Measurements from ENCODE around the gene SCNN1B.

SCNN1B gene

GRCh38 chr16:23258919-23259237 lies 43.2 kb upstream of the SCNN1B start:
- no peak for DNase-seq (ENCODE audit: low read depth)
- TF ChIP-seq CTCF (IDR thresholded peaks at IDR 0.05; ENCODE audit: low read length, missing control alignments), result no peak
- H3K4me3 ChIP-seq (replicated peaks; ENCODE audit: low read depth, low read length), result no peak overlapping the region

GRCh38 chr16:23267647-23268046 lies 34.5 kb upstream of the SCNN1B start:
- no peak for DNase-seq (ENCODE audit: low read depth)
- H3K4me3 ChIP-seq (replicated peaks; ENCODE audit: low read depth, low read length), result no peak overlapping the region
- TF ChIP-seq CTCF (IDR thresholded peaks at IDR 0.05; ENCODE audit: low read length, missing control alignments), result no peak

- DNase-seq (ENCODE audit: low read depth), result no peak
- no peak for TF ChIP-seq CTCF (IDR thresholded peaks at IDR 0.05; ENCODE audit: low read length, missing control alignments)
- H3K4me3 ChIP-seq (replicated peaks; ENCODE audit: low read depth, low read length), result no peak overlapping the region
Observed at GRCh38 chr16:23268561-23268960, 33.5 kb upstream of the SCNN1B start.

GRCh38 chr16:23269248-23269953 lies 32.7 kb upstream of the SCNN1B start:
- no peak for DNase-seq (ENCODE audit: low read depth)
- H3K4me3 ChIP-seq (replicated peaks; ENCODE audit: low read depth, low read length), result no peak overlapping the region
- TF ChIP-seq CTCF (IDR thresholded peaks at IDR 0.05; ENCODE audit: low read length, missing control alignments), result no peak

- DNase-seq (ENCODE audit: low read depth), result no peak
Observed at GRCh38 chr16:23270654-23271053, 31.4 kb upstream of the SCNN1B start.

GRCh38 chr16:23274968-23275367 lies 27.1 kb upstream of the SCNN1B start:
- no peak overlapping the region for H3K4me3 ChIP-seq (replicated peaks; ENCODE audit: low read depth, low read length)
- no peak for TF ChIP-seq CTCF (IDR thresholded peaks at IDR 0.05; ENCODE audit: low read length, missing control alignments)
- no peak for DNase-seq (ENCODE audit: low read depth)

More at GRCh38 chr16:23270654-23271053, 31.4 kb upstream of the SCNN1B start:
- TF ChIP-seq CTCF (IDR thresholded peaks at IDR 0.05; ENCODE audit: low read length, missing control alignments), result no peak
- H3K4me3 ChIP-seq (replicated peaks; ENCODE audit: low read depth, low read length), result no peak overlapping the region

GRCh38 chr16:23276821-23277220 lies 25.3 kb upstream of the SCNN1B start:
- no peak overlapping the region for H3K4me3 ChIP-seq (replicated peaks; ENCODE audit: low read depth, low read length)
- no peak for TF ChIP-seq CTCF (IDR thresholded peaks at IDR 0.05; ENCODE audit: low read length, missing control alignments)
- DNase-seq (ENCODE audit: low read depth), result no peak
